SK-N-SH treated with all-trans-retinoic acid at 6 μM for 48 hours (cell line): Measurements from ENCODE around the gene RPL7A.

Experiments
- ATAC-seq: fragments of 200-7000 bp; cut with Tn5 transposase; 3 replicates; pipeline ENCODE4 v1.9.1; 2020; ENCODE audit warnings: mild to moderate bottlenecking, moderate library complexity
- ARNTL ChIP-seq: fragments of 450-650 bp; formaldehyde crosslinking; IDR thresholded peaks from 2 replicates; pipeline ENCODE4 v1.5.0; 2020; ENCODE audit warnings: low read depth, mild to moderate bottlenecking, moderate library complexity, borderline replicate concordance
- CREB5 ChIP-seq: fragments of 250-450 bp; sonication (Bioruptor Pico); IDR thresholded peaks from 2 replicates; pipeline ENCODE4 v1.5.1; 2020; ENCODE audit warnings: low read depth, mild to moderate bottlenecking, moderate library complexity
- CSRNP3 ChIP-seq: fragments of 250-450 bp; sonication (Bioruptor Pico); IDR thresholded peaks from 2 replicates; pipeline ENCODE4 v1.5.1; 2021; ENCODE audit warnings: mild to moderate bottlenecking, moderate library complexity
- ESRRG ChIP-seq: fragments of 250-450 bp; sonication (Bioruptor Pico); IDR thresholded peaks from 2 replicates; pipeline ENCODE4 v1.6.1; 2021; ENCODE audit warnings: mild to moderate bottlenecking
- GLIS3 ChIP-seq: fragments of 250-450 bp; sonication (Bioruptor Pico); IDR thresholded peaks from 2 replicates; pipeline ENCODE4 v1.5.0; 2020; ENCODE audit warnings: mild to moderate bottlenecking, moderate library complexity
- ISL1 ChIP-seq: fragments of 250-450 bp; sonication (Bioruptor Pico); IDR thresholded peaks from 2 replicates; pipeline ENCODE4 v2.1.2; 2022; ENCODE audit warnings: mild to moderate bottlenecking, moderate library complexity
- OSR1 ChIP-seq: fragments of 250-450 bp; sonication (Bioruptor Pico); IDR thresholded peaks from 2 replicates; pipeline ENCODE4 v1.8.0; 2022; ENCODE audit warnings: moderate library complexity, mild to moderate bottlenecking, inconsistent platforms
- PATZ1 ChIP-seq: fragments of 250-450 bp; sonication (Bioruptor Pico); IDR thresholded peaks from 2 replicates; pipeline ENCODE4 v1.8.0; 2020; ENCODE audit warnings: mild to moderate bottlenecking, moderate library complexity, borderline replicate concordance
- POU6F1 ChIP-seq: fragments of 250-450 bp; sonication (Bioruptor Pico); IDR thresholded peaks from 2 replicates; pipeline ENCODE4 v1.8.0; 2021; ENCODE audit warnings: low read depth, mild to moderate bottlenecking, moderate library complexity, borderline replicate concordance
- PPARA ChIP-seq: fragments of 250-450 bp; sonication (Bioruptor Pico); IDR thresholded peaks from 2 replicates; pipeline ENCODE4 v1.5.0; 2020; ENCODE audit warnings: mild to moderate bottlenecking, borderline replicate concordance
- RARB ChIP-seq: fragments of 250-450 bp; sonication (Bioruptor Pico); IDR thresholded peaks from 2 replicates; pipeline ENCODE4 v1.8.0; 2021; ENCODE audit warnings: mild to moderate bottlenecking, moderate library complexity
- TOX ChIP-seq: fragments of 250-450 bp; sonication (Bioruptor Pico); IDR thresholded peaks from 2 replicates; pipeline ENCODE4 v1.8.0; 2021; ENCODE audit warnings: mild to moderate bottlenecking, moderate library complexity, borderline replicate concordance
- TSHZ2 ChIP-seq: fragments of 250-450 bp; sonication (Bioruptor Pico); IDR thresholded peaks from 2 replicates; pipeline ENCODE4 v1.5.0; 2020; ENCODE audit warnings: mild to moderate bottlenecking, moderate library complexity
- ZC3H10 ChIP-seq: fragments of 250-450 bp; sonication (Bioruptor Pico); IDR thresholded peaks from 2 replicates; pipeline ENCODE4 v1.5.1; 2021; ENCODE audit warnings: mild to moderate bottlenecking, moderate library complexity
- ZFP3 ChIP-seq: fragments of 250-450 bp; sonication (Bioruptor Pico); IDR thresholded peaks from 2 replicates; pipeline ENCODE4 v1.5.0; 2020; ENCODE audit warnings: mild to moderate bottlenecking, moderate library complexity
- ZNF565 ChIP-seq: fragments of 450-650 bp; formaldehyde crosslinking; conservative IDR thresholded peaks from 2 replicates; pipeline ENCODE4 v1.5.0; 2020; ENCODE audit warnings: low read depth, mild to moderate bottlenecking, moderate library complexity
- ZNF70 ChIP-seq: fragments of 450-650 bp; formaldehyde crosslinking; IDR thresholded peaks from 2 replicates; pipeline ENCODE4 v1.5.0; 2020; ENCODE audit warnings: mild to moderate bottlenecking, moderate library complexity
- ZNF8 ChIP-seq: fragments of 450-650 bp; formaldehyde crosslinking; IDR thresholded peaks from 2 replicates; pipeline ENCODE4 v1.5.0; 2020; ENCODE audit warnings: mild to moderate bottlenecking, moderate library complexity

RPL7A gene

GRCh38 chr9:133385452-133385851 lies 37.4 kb downstream of the RPL7A start:
- no peak for TF ChIP-seq ESRRG (CRISPR knock-in tag)
- TF ChIP-seq ZNF70 (CRISPR knock-in tag), result no peak
- TF ChIP-seq PPARA (CRISPR knock-in tag), result no peak
- TF ChIP-seq CSRNP3 (CRISPR knock-in tag), result no peak
- no peak for TF ChIP-seq GLIS3 (CRISPR knock-in tag)
- TF ChIP-seq ZC3H10, result no peak
- TF ChIP-seq TSHZ2, result no peak
- no peak for TF ChIP-seq ZFP3 (CRISPR knock-in tag)
- TF ChIP-seq TOX (CRISPR knock-in tag), result no peak
- no peak for TF ChIP-seq POU6F1
- no peak for TF ChIP-seq RARB (CRISPR knock-in tag)
- no peak for TF ChIP-seq CREB5 (CRISPR knock-in tag)
- no peak for TF ChIP-seq ISL1 (CRISPR knock-in tag)
- ATAC-seq, result no peak

- no peak for TF ChIP-seq ESRRG (CRISPR knock-in tag)
- no peak for TF ChIP-seq CREB5 (CRISPR knock-in tag)
- no peak for ATAC-seq
Observed at GRCh38 chr9:133386338-133386737, 38.3 kb downstream of the RPL7A start.

GRCh38 chr9:133387680-133388079 lies 39.7 kb downstream of the RPL7A start:
- TF ChIP-seq OSR1 (CRISPR knock-in tag) (no peak), ARNTL (CRISPR knock-in tag) (no peak), ISL1 (CRISPR knock-in tag) (no peak), TOX (CRISPR knock-in tag) (no peak), ZC3H10 (no peak), ESRRG (CRISPR knock-in tag) (no peak), ZNF565 (CRISPR knock-in tag) (no peak), ZNF70 (CRISPR knock-in tag) (no peak), ZNF8 (no peak), PATZ1 (CRISPR knock-in tag) (no peak), RARB (CRISPR knock-in tag) (no peak), CREB5 (CRISPR knock-in tag) (no peak)
- no peak for ATAC-seq
